ENCODE data around the gene MAG. TPM values are rescaled to one million over a fixed set of nuclear protein-coding genes. Genes with fewer than 3 reads are reported as not detected.
"Not testable (repeated sequence)": the region's sequence is repeated elsewhere in the genome, so short reads cannot be mapped to it uniquely, and the experiment has no call there.

Gene MAG
- total RNA-seq, 1 donor from 2014 or later, result not detected

- H3K9me3 Mint-ChIP-seq (ENCODE audit: low read depth), result no peaks in the 10 kb centered on the region
- H3K4me1 Mint-ChIP-seq (ENCODE audit: low read depth), result no peaks in the 10 kb centered on the region
- H3K36me3 Mint-ChIP-seq (ENCODE audit: low read depth), result peaks cover 1% of the 10 kb centered on the region
- no peak overlapping the region for H3K27ac Mint-ChIP-seq (ENCODE audit: unreplicated experiment)
- H3K27me3 Mint-ChIP-seq (ENCODE audit: low read depth), result peaks cover 37% of the 10 kb centered on the region
- peak; percentile 15 for DNase-seq (ENCODE audit: low spot score)
- H3K4me3 Mint-ChIP-seq (ENCODE audit: unreplicated experiment), result no peak overlapping the region
- TF ChIP-seq CTCF (IDR thresholded peaks at IDR 0.05), result no peak
Observed at GRCh38 chr19:35353635-35354034, 61.7 kb downstream of the MAG start.

- H3K27ac Mint-ChIP-seq (ENCODE audit: unreplicated experiment), result no peak overlapping the region
- peak; percentile 30 for DNase-seq (ENCODE audit: low spot score)
- H3K4me3 Mint-ChIP-seq (ENCODE audit: unreplicated experiment), result no peak overlapping the region
- H3K9me3 Mint-ChIP-seq (ENCODE audit: low read depth), result no peaks in the 10 kb centered on the region
- peaks cover 25% of the 10 kb centered on the region for H3K27me3 Mint-ChIP-seq (ENCODE audit: low read depth)
- TF ChIP-seq CTCF (IDR thresholded peaks at IDR 0.05), result no peak
- H3K36me3 Mint-ChIP-seq (ENCODE audit: low read depth), result no peaks in the 10 kb centered on the region
- no peaks in the 10 kb centered on the region for H3K4me1 Mint-ChIP-seq (ENCODE audit: low read depth)
Observed at GRCh38 chr19:35354898-35355297, 62.9 kb downstream of the MAG start.

- TF ChIP-seq CTCF (IDR thresholded peaks at IDR 0.05), result no peak
- Mint-ChIP-seq H3K4me3 (ENCODE audit: unreplicated experiment) (no peak overlapping the region), H3K9me3 (ENCODE audit: low read depth) (no peaks in the 10 kb centered on the region), H3K4me1 (ENCODE audit: low read depth) (no peaks in the 10 kb centered on the region), H3K27me3 (ENCODE audit: low read depth) (peaks cover 25% of the 10 kb centered on the region), H3K27ac (ENCODE audit: unreplicated experiment) (no peak overlapping the region), H3K36me3 (ENCODE audit: low read depth) (no peaks in the 10 kb centered on the region)
- peak; percentile 18 for DNase-seq (ENCODE audit: low spot score)
Observed at GRCh38 chr19:35355791-35356460, 64.0 kb downstream of the MAG start.

- no peaks in the 10 kb centered on the region for H3K36me3 Mint-ChIP-seq (ENCODE audit: low read depth)
- no peaks in the 10 kb centered on the region for H3K4me1 Mint-ChIP-seq (ENCODE audit: low read depth)
- no peak for DNase-seq (ENCODE audit: low spot score)
- H3K9me3 Mint-ChIP-seq (ENCODE audit: low read depth), result no peaks in the 10 kb centered on the region
- no peak within 1 kb of the TSS for H3K4me3 Mint-ChIP-seq (ENCODE audit: unreplicated experiment)
- no peak for TF ChIP-seq CTCF (IDR thresholded peaks at IDR 0.05)
- H3K27me3 Mint-ChIP-seq (ENCODE audit: low read depth), result peaks cover 27% of the 10 kb centered on the region
- H3K27ac Mint-ChIP-seq (ENCODE audit: unreplicated experiment), result no peak within 1 kb of the TSS
Observed at GRCh38 chr19:35357867-35358573, 66.1 kb downstream of the MAG start, which contains the start of gene FFAR3. Gene FFAR3 (plus strand): TSS chr19:35358460. CDS start chr19:35358891, 431 bp downstream.

- H3K27ac Mint-ChIP-seq (ENCODE audit: unreplicated experiment); H3K4me3 Mint-ChIP-seq (ENCODE audit: unreplicated experiment); H3K9me3 Mint-ChIP-seq (ENCODE audit: low read depth); H3K36me3 Mint-ChIP-seq (ENCODE audit: low read depth); DNase-seq (ENCODE audit: low spot score); H3K4me1 Mint-ChIP-seq (ENCODE audit: low read depth): not testable (repeated sequence)
- peaks cover 24% of the 10 kb centered on the region for H3K27me3 Mint-ChIP-seq (ENCODE audit: low read depth)
Observed at GRCh38 chr19:35358834-35359233, 66.9 kb downstream of the MAG start.

GRCh38 chr19:35359395-35359794, 67.4 kb downstream of the MAG start:
- not testable (repeated sequence) for DNase-seq (ENCODE audit: low spot score); H3K9me3 Mint-ChIP-seq (ENCODE audit: low read depth); H3K27ac Mint-ChIP-seq (ENCODE audit: unreplicated experiment); H3K4me1 Mint-ChIP-seq (ENCODE audit: low read depth); H3K36me3 Mint-ChIP-seq (ENCODE audit: low read depth); H3K4me3 Mint-ChIP-seq (ENCODE audit: unreplicated experiment)
- peaks cover 24% of the 10 kb centered on the region for H3K27me3 Mint-ChIP-seq (ENCODE audit: low read depth)

GRCh38 chr19:35360081-35360480, 68.1 kb downstream of the MAG start:
- not testable (repeated sequence) for H3K9me3 Mint-ChIP-seq (ENCODE audit: low read depth); DNase-seq (ENCODE audit: low spot score); H3K4me3 Mint-ChIP-seq (ENCODE audit: unreplicated experiment); H3K27ac Mint-ChIP-seq (ENCODE audit: unreplicated experiment); H3K36me3 Mint-ChIP-seq (ENCODE audit: low read depth); H3K4me1 Mint-ChIP-seq (ENCODE audit: low read depth)
- H3K27me3 Mint-ChIP-seq (ENCODE audit: low read depth), result peaks cover 24% of the 10 kb centered on the region
